Liver (tissue), 9 donors: Measurements from ENCODE around the gene COL6A2. TPM values are rescaled to one million over a fixed set of nuclear protein-coding genes. Genes with fewer than 3 reads are reported as not detected.
A peak's percentile ranks its signal among the peaks of the same experiment; 100 is the strongest.

Source experiments
- DNase-seq: peaks from one replicate; pipeline ENCODE4 v3.0.0-alpha.2; 2017; ENCODE audit warnings: low spot score
- H3K27ac ChIP-seq, 2 donors: one replicate each; pipeline ENCODE4 v1.7.0; 2013; ENCODE audit warnings: inconsistent platforms in 2 of 2, low read length in 2 of 2, control low read depth in 1 of 2, low read depth in 1 of 2, mild to moderate bottlenecking in 1 of 2
- H3K27me3 ChIP-seq, 4 donors: one replicate each; pipeline versions ENCODE4 v1.6.1 to v1.7.0; 2013; ENCODE audit warnings: low read length in 3 of 4, inconsistent platforms in 1 of 4, mild to moderate bottlenecking in 1 of 4, moderate library complexity in 1 of 4; ENCODE audit not compliant: control insufficient read depth in 4 of 4, insufficient read depth in 4 of 4
- H3K36me3 ChIP-seq, 4 donors: one replicate each; pipeline versions ENCODE4 v1.6.1 to v1.7.0; 2013; ENCODE audit warnings: low read length in 3 of 4, mild to moderate bottlenecking in 3 of 4, low read depth in 1 of 4, moderate library complexity in 1 of 4; ENCODE audit not compliant: control insufficient read depth in 4 of 4, insufficient read depth in 3 of 4
- H3K4me1 ChIP-seq, 4 donors: one replicate each; pipeline versions ENCODE4 v1.6.1 to v1.7.0; 2013; ENCODE audit warnings: low read length in 3 of 4, mild to moderate bottlenecking in 3 of 4, moderate library complexity in 1 of 4; ENCODE audit not compliant: control insufficient read depth in 4 of 4, insufficient read depth in 4 of 4
- H3K4me3 ChIP-seq, 3 donors: one replicate each; pipeline versions ENCODE4 v1.6.1 to v1.7.0; 2013; ENCODE audit warnings: low read length in 3 of 3, control low read depth in 1 of 3, low read depth in 1 of 3, mild to moderate bottlenecking in 1 of 3
- H3K9ac ChIP-seq, 2 donors: one replicate each; pipeline ENCODE4 v1.7.0; 2013; ENCODE audit warnings: low read length in 2 of 2, mild to moderate bottlenecking in 2 of 2, moderate library complexity in 2 of 2, control low read depth in 1 of 2, low read depth in 1 of 2
- H3K9me3 ChIP-seq, 4 donors: one replicate each; pipeline versions ENCODE4 v1.6.1 to v1.7.0; 2013; ENCODE audit warnings: low read length in 3 of 4; ENCODE audit not compliant: control insufficient read depth in 4 of 4
- CTCF ChIP-seq: fragments of 150-350 bp; IDR thresholded peaks from 2 replicates; pipeline ENCODE4 v1.5.1; 2017; ENCODE audit warnings: improper control_type of control experiment, low read depth, low read length; ENCODE audit not compliant: missing input control
- EGR1 ChIP-seq, 2 donors: IDR thresholded peaks; 2 replicates each; pipeline ENCODE4 v1.6.1; 2016 to 2018; ENCODE audit warnings: antibody characterized with exemption in 2 of 2, low read depth in 2 of 2
- FOXA1 ChIP-seq: IDR thresholded peaks from 2 replicates; pipeline ENCODE4 v1.6.1; 2016; ENCODE audit warnings: antibody characterized with exemption
- FOXA2 ChIP-seq: IDR thresholded peaks from 2 replicates; pipeline ENCODE4 v1.6.1; 2016; ENCODE audit warnings: antibody characterized with exemption
- GABPA ChIP-seq, 2 donors: IDR thresholded peaks in 1 of 2; conservative IDR thresholded peaks in 1 of 2; 2 replicates each; pipeline ENCODE4 v1.6.1; 2016; ENCODE audit warnings: antibody characterized with exemption in 2 of 2, mild to moderate bottlenecking in 1 of 2, moderate library complexity in 1 of 2
- HNF4A ChIP-seq, 2 donors: conservative IDR thresholded peaks; 2 replicates each; pipeline ENCODE4 v1.6.1; 2016; ENCODE audit warnings: antibody characterized with exemption in 2 of 2, mild to moderate bottlenecking in 2 of 2
- HNF4G ChIP-seq: IDR thresholded peaks from 2 replicates; pipeline ENCODE4 v1.6.1; 2016; ENCODE audit warnings: antibody characterized with exemption
- MAX ChIP-seq: IDR thresholded peaks from 2 replicates; pipeline ENCODE4 v1.6.1; 2016; ENCODE audit warnings: antibody characterized with exemption
- NR2F2 ChIP-seq: IDR thresholded peaks from 2 replicates; pipeline ENCODE4 v1.6.1; 2016; ENCODE audit warnings: antibody characterized with exemption
- RAD21 ChIP-seq, 2 donors: IDR thresholded peaks; 2 replicates each; pipeline ENCODE4 v1.6.1; 2016; ENCODE audit warnings: antibody characterized with exemption in 2 of 2, mild to moderate bottlenecking in 2 of 2
- REST ChIP-seq: IDR thresholded peaks from 2 replicates; pipeline ENCODE4 v1.6.1; 2016; ENCODE audit warnings: antibody characterized with exemption, mild to moderate bottlenecking
- RXRA ChIP-seq, 2 donors: IDR thresholded peaks; 2 replicates each; pipeline ENCODE4 v1.6.1; 2017 to 2018; ENCODE audit warnings: antibody characterized with exemption in 2 of 2, mild to moderate bottlenecking in 1 of 2
- SP1 ChIP-seq: IDR thresholded peaks from 2 replicates; pipeline ENCODE4 v1.6.1; 2018; ENCODE audit warnings: antibody characterized with exemption, mild to moderate bottlenecking
- TAF1 ChIP-seq: conservative IDR thresholded peaks from 2 replicates; pipeline ENCODE4 v1.6.1; 2016; ENCODE audit warnings: antibody characterized with exemption, mild to moderate bottlenecking
- YY1 ChIP-seq: IDR thresholded peaks from 2 replicates; pipeline ENCODE4 v1.6.1; 2016; ENCODE audit warnings: antibody characterized with exemption, mild to moderate bottlenecking
- WGBS: extraction: QIAGEN DNeasy Blood & Tissue Kit; methylation state at CpG from one replicate; pipeline ENCODE4 v1.1.7; 2013; 5-methylcytosine and 5-hydroxymethylcytosine counted together
- polyA plus RNA-seq, 2 donors: library from polyadenylated mRNA; stranded (reverse) in 1 of 2; unstranded in 1 of 2; fragments of 200-250 nt in 1 of 2; fragments of >200 nt in 1 of 2; fragmentation: Nextera tagmentation in 1 of 2; extraction: Ambion mirVana in 1 of 2; gene quantifications; one replicate each; pipeline versions ENCODE4 v1.2.1 to v1.2.3, GENCODE V29; 2013 to 2015
- total RNA-seq, 2 donors: library from RNA; depleted of rRNA; stranded (reverse); fragments of >200 nt; gene quantifications; one replicate each; pipeline ENCODE4 v1.2.3, GENCODE V29; 2014
- donor health status: healthy.
- donor health status: healthy.
- donor health status: healthy.
- donor health status: healthy.
- donor health status: healthy.

The COL6A2 gene
- total and polyA plus RNA-seq, 4 donors = 5.8 to 80.8 (median 41.7) TPM

GRCh38 chr21:46157987-46158451 is 60.1 kb downstream of the COL6A2 start:
- WGBS = 94% methylated on average over 15 of the region's 15 CpGs
- peaks cover 0 to 3% (median 0%) of the 10 kb centered on the region in 4 donors for H3K36me3 ChIP-seq
- no peak overlapping the region for H3K4me3 ChIP-seq
- no peaks in the 10 kb centered on the region for H3K9me3 ChIP-seq
- no peaks in the 10 kb centered on the region for H3K27me3 ChIP-seq
- TF ChIP-seq HNF4G = no peak
- TF ChIP-seq REST = no peak
- TF ChIP-seq RXRA (IDR thresholded peaks at IDR 0.05) = no peak
- TF ChIP-seq YY1 = no peak
- TF ChIP-seq TAF1 = no peak
- TF ChIP-seq CTCF = no peak
- no peak for TF ChIP-seq HNF4A (conservative IDR thresholded peaks at IDR 0.05)
- no peak for TF ChIP-seq RAD21 (IDR thresholded peaks at IDR 0.05)
- TF ChIP-seq GABPA (IDR thresholded peaks at IDR 0.05 in 1 of 2, conservative IDR thresholded peaks at IDR 0.05 in 1 of 2) = no peak
- no peak for TF ChIP-seq NR2F2
- TF ChIP-seq MAX = no peak
- TF ChIP-seq FOXA1 = no peak
- no peak for TF ChIP-seq FOXA2
- H3K27ac ChIP-seq = no peak overlapping the region
- DNase-seq = peak; percentile 23
- H3K9ac ChIP-seq = no peak overlapping the region
- H3K4me1 ChIP-seq = peaks cover 2 to 23% (median 10%) of the 10 kb centered on the region in 4 donors

- WGBS = 96% methylated on average over 10 of the region's 10 CpGs
- H3K9me3 ChIP-seq = no peaks in the 10 kb centered on the region
- no peak for TF ChIP-seq YY1
- no peak for TF ChIP-seq HNF4G
- TF ChIP-seq MAX = no peak
- no peak for TF ChIP-seq RAD21 (IDR thresholded peaks at IDR 0.05)
- no peak for TF ChIP-seq NR2F2
- no peak for TF ChIP-seq REST
- TF ChIP-seq EGR1 (IDR thresholded peaks at IDR 0.05; ENCODE audit: low read depth in 2 of 2) = no peak
- TF ChIP-seq TAF1 = no peak
- TF ChIP-seq SP1 = no peak
- H3K27ac ChIP-seq = no peak overlapping the region
- H3K4me3 ChIP-seq = no peak overlapping the region
- peaks cover 2 to 17% (median 7%) of the 10 kb centered on the region in 4 donors for H3K4me1 ChIP-seq
- peaks cover 0 to 3% (median 0%) of the 10 kb centered on the region in 4 donors for H3K36me3 ChIP-seq
- peak; percentile 21 for DNase-seq
- no peaks in the 10 kb centered on the region for H3K27me3 ChIP-seq
- no peak overlapping the region for H3K9ac ChIP-seq
Measured at GRCh38 chr21:46158666-46159300, 60.9 kb downstream of the COL6A2 start.
